Neural cell (in vitro differentiated cells): Measurements from ENCODE around the gene ACTR10.

Experiments used
- CTCF ChIP-seq: fragments of 450-650 bp; IDR thresholded peaks from 2 replicates; pipeline ENCODE4 v1.5.1; 2014; ENCODE audit warnings: antibody characterized with exemption, mild to moderate bottlenecking, moderate library complexity; ENCODE audit not compliant: poor library complexity, severe bottlenecking
- TAF1 ChIP-seq: IDR thresholded peaks from 2 replicates; pipeline ENCODE4 v1.6.1; 2012; ENCODE audit warnings: low read depth

GRCh38 chr14:58239244-58240195 is 39.6 kb downstream of the ACTR10 start:
- TF ChIP-seq CTCF (no peak), TAF1 (no peak)
